ENCODE data around the gene CCDC120. TPM values are rescaled to one million over a fixed set of nuclear protein-coding genes. Genes with fewer than 3 reads are reported as not detected.

CCDC120 gene
- total RNA-seq, 2 experiments from 2014 or later: 1.4 to 3.6 TPM

DNA sequence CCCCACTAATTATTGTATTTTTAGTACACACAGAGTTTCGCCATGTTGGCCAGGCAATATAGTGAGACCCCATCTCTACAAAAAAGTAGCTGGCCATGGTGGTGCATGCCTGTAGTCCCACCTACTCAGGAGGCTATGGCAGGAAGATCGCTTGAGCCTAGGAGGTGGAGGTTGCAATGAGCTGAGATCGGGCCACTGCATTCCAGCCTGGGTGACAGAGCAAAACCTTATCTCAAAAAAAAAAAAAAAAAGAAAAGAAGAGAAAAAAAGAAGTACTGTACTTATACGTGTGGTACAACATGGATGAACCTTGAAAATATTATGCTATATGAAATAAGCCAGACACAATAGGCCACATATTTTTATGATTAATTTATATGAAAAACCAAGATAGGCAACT is 30.8 kb downstream of the CCDC120 start:
- Histone ChIP-seq H3K79me2 (ENCODE audit: insufficient read depth, low read depth, low read length) (no peaks in the 10 kb centered on the region), H3K9me3 (ENCODE audit: low read length) (no peaks in the 10 kb centered on the region), H3K4me2 (ENCODE audit: low read length) (no peak overlapping the region), H3K4me3 (ENCODE audit: low read depth, low read length, poor library complexity, severe bottlenecking) (no peak overlapping the region), H3K9me2 (ENCODE audit: insufficient read depth, low read length) (no peaks in the 10 kb centered on the region), H4K20me1 (ENCODE audit: insufficient read depth, low read length) (no peaks in the 10 kb centered on the region), H2AFZ (ENCODE audit: low read length) (no peak overlapping the region), H3K36me3 (ENCODE audit: insufficient read depth, low read length) (no peaks in the 10 kb centered on the region), H3K27ac (ENCODE audit: low read depth, low read length, poor library complexity, severe bottlenecking) (no peak overlapping the region), H3K4me1 (ENCODE audit: insufficient read depth, low read length, poor library complexity, severe bottlenecking) (no peaks in the 10 kb centered on the region)
- BruUV-seq (replicated peaks): no TSS peak
- no peak for DNase-seq (ENCODE audit: low spot score)
- intact Hi-C loops (cut with micrococcal nuclease; ENCODE audit: unreplicated experiment): no loop called here
- CTCF ChIA-PET (ENCODE audit: unreplicated experiment): no interaction called here
- TF ChIP-seq EZH2phosphoT487 (IDR thresholded peaks at IDR 0.05; ENCODE audit: borderline replicate concordance, low read depth, low read length): no peak
- TF ChIP-seq, protein P1, sequence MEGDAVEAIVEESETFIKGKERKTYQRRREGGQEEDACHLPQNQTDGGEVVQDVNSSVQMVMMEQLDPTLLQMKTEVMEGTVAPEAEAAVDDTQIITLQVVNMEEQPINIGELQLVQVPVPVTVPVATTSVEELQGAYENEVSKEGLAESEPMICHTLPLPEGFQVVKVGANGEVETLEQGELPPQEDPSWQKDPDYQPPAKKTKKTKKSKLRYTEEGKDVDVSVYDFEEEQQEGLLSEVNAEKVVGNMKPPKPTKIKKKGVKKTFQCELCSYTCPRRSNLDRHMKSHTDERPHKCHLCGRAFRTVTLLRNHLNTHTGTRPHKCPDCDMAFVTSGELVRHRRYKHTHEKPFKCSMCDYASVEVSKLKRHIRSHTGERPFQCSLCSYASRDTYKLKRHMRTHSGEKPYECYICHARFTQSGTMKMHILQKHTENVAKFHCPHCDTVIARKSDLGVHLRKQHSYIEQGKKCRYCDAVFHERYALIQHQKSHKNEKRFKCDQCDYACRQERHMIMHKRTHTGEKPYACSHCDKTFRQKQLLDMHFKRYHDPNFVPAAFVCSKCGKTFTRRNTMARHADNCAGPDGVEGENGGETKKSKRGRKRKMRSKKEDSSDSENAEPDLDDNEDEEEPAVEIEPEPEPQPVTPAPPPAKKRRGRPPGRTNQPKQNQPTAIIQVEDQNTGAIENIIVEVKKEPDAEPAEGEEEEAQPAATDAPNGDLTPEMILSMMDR (conservative IDR thresholded peaks at IDR 0.05; ENCODE audit: low read length): no peak
- POLR2A ChIA-PET: no interaction called here

DNA sequence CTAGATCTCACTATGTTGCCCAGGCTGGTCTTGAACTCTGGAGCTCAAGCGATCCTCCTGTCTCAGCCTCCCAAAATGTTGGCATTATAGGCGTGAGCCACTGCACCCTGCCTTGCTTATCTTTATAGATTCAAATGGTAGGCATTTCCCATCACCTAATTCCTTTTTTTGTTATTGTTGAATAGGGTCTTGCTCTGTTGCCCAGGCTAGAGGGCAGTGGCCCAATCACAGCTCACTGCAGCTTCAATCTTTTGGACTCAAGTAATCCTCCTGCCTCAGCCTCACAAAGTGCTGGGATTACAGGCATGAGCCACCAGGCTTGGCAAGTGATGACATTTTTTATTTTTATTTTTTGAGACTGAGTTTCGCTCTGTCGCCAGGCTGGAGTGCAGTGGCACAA is 37.6 kb downstream of the CCDC120 start:
- intact Hi-C loops (cut with micrococcal nuclease; ENCODE audit: unreplicated experiment): no loop called here
- no TSS peak for BruUV-seq (replicated peaks)
- no peak for DNase-seq (ENCODE audit: low spot score)
- no peak for TF ChIP-seq EZH2phosphoT487 (IDR thresholded peaks at IDR 0.05; ENCODE audit: borderline replicate concordance, low read depth, low read length)
- TF ChIP-seq, protein P1 (conservative IDR thresholded peaks at IDR 0.05; ENCODE audit: low read length): no peak
- H3K9me2 ChIP-seq (ENCODE audit: insufficient read depth, low read length): no peaks in the 10 kb centered on the region
- H2AFZ ChIP-seq (ENCODE audit: low read length): no peak overlapping the region
- no peak overlapping the region for H3K4me3 ChIP-seq (ENCODE audit: low read depth, low read length, poor library complexity, severe bottlenecking)
- CTCF ChIA-PET (ENCODE audit: unreplicated experiment): no interaction called here
- no peak overlapping the region for H3K27ac ChIP-seq (ENCODE audit: low read depth, low read length, poor library complexity, severe bottlenecking)
- H3K4me2 ChIP-seq (ENCODE audit: low read length): no peak overlapping the region
- H3K4me1 ChIP-seq (ENCODE audit: insufficient read depth, low read length, poor library complexity, severe bottlenecking): peaks cover 4% of the 10 kb centered on the region
- no peaks in the 10 kb centered on the region; the same call in 1 of the 2 replicates for H3K36me3 ChIP-seq (ENCODE audit: insufficient read depth, low read length)
- H4K20me1 ChIP-seq (ENCODE audit: insufficient read depth, low read length): no peaks in the 10 kb centered on the region
- H3K9me3 ChIP-seq (ENCODE audit: low read length): no peaks in the 10 kb centered on the region
- POLR2A ChIA-PET: interaction anchor here (0.7 to 0.8 kb wide), 2 partner anchors 16 to 54 kb away, joined by 3 to 10 read pairs; no protein-coding TSS in a partner anchor
- H3K79me2 ChIP-seq (ENCODE audit: insufficient read depth, low read depth, low read length): peaks cover 8% of the 10 kb centered on the region; the same call in 1 of the 2 replicates

DNA sequence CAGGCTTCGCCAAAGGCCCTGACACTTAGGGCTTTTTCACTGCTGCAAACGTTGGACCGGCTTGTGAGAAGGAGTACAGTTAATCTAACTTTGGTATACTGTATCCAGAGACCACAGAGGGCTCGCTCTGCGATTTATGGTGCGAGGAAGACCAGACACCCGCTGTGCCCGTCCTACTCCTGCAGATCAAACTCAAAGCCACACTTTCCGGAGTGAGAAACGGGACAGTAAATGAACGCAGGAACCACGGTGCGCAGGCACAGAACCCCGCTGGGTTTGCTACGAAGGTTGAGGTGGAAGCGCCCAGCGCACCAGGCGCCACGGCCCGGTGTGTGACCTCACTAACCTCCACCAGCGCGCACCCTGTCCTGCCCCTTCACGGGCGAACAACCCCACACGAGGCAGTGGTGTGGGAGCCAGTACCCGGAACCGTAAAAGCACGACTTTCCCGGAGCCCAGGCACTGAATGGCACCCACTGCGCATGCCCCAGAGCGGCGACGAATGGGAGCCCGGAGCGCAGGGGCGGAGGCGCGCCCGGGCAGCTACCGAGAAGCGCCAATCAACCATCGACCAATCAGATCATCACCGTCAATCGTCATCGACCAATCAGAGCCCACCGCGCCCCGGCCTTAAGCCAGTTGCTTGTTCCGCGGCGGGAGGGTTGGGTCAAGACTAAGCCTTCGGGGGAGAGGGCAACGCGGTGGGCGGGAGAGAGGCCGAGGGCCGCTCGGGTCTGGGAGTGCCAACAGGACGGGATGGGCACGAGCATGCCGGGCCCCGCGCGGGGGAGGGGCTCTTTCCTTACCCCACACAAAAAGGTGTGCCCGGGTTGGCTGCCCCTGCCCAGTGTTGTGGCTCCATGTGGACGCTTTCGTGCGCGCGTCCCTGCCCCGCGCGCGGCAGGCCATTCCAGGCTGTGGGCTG is 42.2 kb downstream of the CCDC120 start:
- Histone ChIP-seq H4K20me1 (ENCODE audit: insufficient read depth, low read length) (no peaks in the 10 kb centered on the region), H3K27ac (ENCODE audit: low read depth, low read length, poor library complexity, severe bottlenecking) (peak overlapping the region; percentile 85), H3K79me2 (ENCODE audit: insufficient read depth, low read depth, low read length) (peaks cover 8% of the 10 kb centered on the region; the same call in 1 of the 2 replicates), H3K4me2 (ENCODE audit: low read length) (peak overlapping the region; percentile 98), H2AFZ (ENCODE audit: low read length) (peak overlapping the region; percentile 46; the same call in 1 of the 2 replicates), H3K9me2 (ENCODE audit: insufficient read depth, low read length) (no peaks in the 10 kb centered on the region), H3K4me1 (ENCODE audit: insufficient read depth, low read length, poor library complexity, severe bottlenecking) (peaks cover 15% of the 10 kb centered on the region), H3K9me3 (ENCODE audit: low read length) (no peaks in the 10 kb centered on the region), H3K4me3 (ENCODE audit: low read depth, low read length, poor library complexity, severe bottlenecking) (peak overlapping the region; percentile 85), H3K36me3 (ENCODE audit: insufficient read depth, low read length) (no peaks in the 10 kb centered on the region; the same call in 1 of the 2 replicates)
- DNase-seq (ENCODE audit: low spot score): peak; percentile 93
- intact Hi-C loops (cut with micrococcal nuclease; ENCODE audit: unreplicated experiment): no loop called here
- CTCF ChIA-PET (ENCODE audit: unreplicated experiment): no interaction called here
- BruUV-seq (replicated peaks): TSS peak; percentile 85
- TF ChIP-seq EZH2phosphoT487 (IDR thresholded peaks at IDR 0.05; ENCODE audit: borderline replicate concordance, low read depth, low read length): no peak
- TF ChIP-seq, protein P1 (conservative IDR thresholded peaks at IDR 0.05; ENCODE audit: low read length): no peak
- POLR2A ChIA-PET: interaction anchor here (0.6 to 1.1 kb wide), 6 partner anchors 9 to 141 kb away, joined by 3 to 10 read pairs (median 4); no protein-coding TSS in a partner anchor
